IMR-90 (cell line): ENCODE measurements around the gene EZR. TPM values are rescaled to one million over a fixed set of nuclear protein-coding genes. Genes with fewer than 3 reads are reported as not detected.

Experiments used
- ATAC-seq: fragments of 200-7000 bp; cut with Tn5 transposase; 2 replicates; pipeline ENCODE4 v1.9.1; 2020; ENCODE audit warnings: low read depth, mild to moderate bottlenecking, moderate library complexity
- BruUV-seq: library from RNA; stranded (reverse); fragments of 400-500 nt; replicated peaks from 2 replicates; lab custom pipeline; 2021; lab: Mats Ljungman, UMichigan
- CTCF ChIA-PET: fragments of 300-600 bp; formaldehyde crosslinking; extraction: SDS; loops from one replicate; lab custom pipeline; 2021; ENCODE audit warnings: antibody characterized with exemption; lab: Yijun Ruan, JAX
- POLR2A ChIA-PET: fragments of 300-600 bp; sonication (Branson Sonifier 250); formaldehyde crosslinking; loops from one replicate; lab custom pipeline; 2022; ENCODE audit warnings: antibody characterized with exemption; ENCODE audit not compliant: unreplicated experiment; lab: Charles Lee
- DNase-seq: peaks from one replicate; pipeline ENCODE4 v3.0.0; 2013
- H2AFZ ChIP-seq: replicated peaks from 2 replicates; pipeline ENCODE3; 2013; ENCODE audit warnings: low read length, mild to moderate bottlenecking; ENCODE audit not compliant: poor library complexity
- H2AK5ac ChIP-seq: 2 replicates; pipeline ENCODE4 v1.6.1; 2013; ENCODE audit warnings: low read depth, low read length, inconsistent platforms
- H2AK9ac ChIP-seq: replicated peaks from 2 replicates; pipeline ENCODE3; 2013; ENCODE audit warnings: mild to moderate bottlenecking, low read depth, low read length, moderate library complexity; ENCODE audit not compliant: poor library complexity
- H2BK120ac ChIP-seq: 2 replicates; pipeline ENCODE4 v1.6.1; 2013; ENCODE audit warnings: low read depth, low read length, inconsistent platforms
- H2BK15ac ChIP-seq: 3 replicates; pipeline ENCODE4 v1.6.1; 2013; ENCODE audit warnings: low read depth, low read length, inconsistent platforms
- H2BK20ac ChIP-seq: 2 replicates; pipeline ENCODE4 v1.6.1; 2013; ENCODE audit warnings: low read depth, mild to moderate bottlenecking, inconsistent platforms, low read length, moderate library complexity
- H2BK5ac ChIP-seq: 2 replicates; pipeline ENCODE4 v1.6.1; 2013; ENCODE audit warnings: mild to moderate bottlenecking, low read depth, low read length, inconsistent platforms; ENCODE audit not compliant: poor library complexity, severe bottlenecking
- H3K14ac ChIP-seq: replicated peaks from 2 replicates; pipeline ENCODE4 v1.6.1; 2013; ENCODE audit warnings: low read depth, low read length, inconsistent platforms
- H3K18ac ChIP-seq: 2 replicates; pipeline ENCODE4 v1.6.1; 2013; ENCODE audit warnings: low read depth, low read length, control low read depth
- H3K23ac ChIP-seq: 2 replicates; pipeline ENCODE4 v1.6.1; 2013; ENCODE audit warnings: low read depth, low read length, inconsistent platforms
- H3K27ac ChIP-seq: 2 replicates; pipeline ENCODE4 v1.5.1; 2013; ENCODE audit warnings: mild to moderate bottlenecking, control low read depth, low read length; ENCODE audit not compliant: insufficient read depth
- H3K27me3 ChIP-seq: 2 replicates; pipeline ENCODE4 v1.6.1; 2013; ENCODE audit warnings: low read length; ENCODE audit not compliant: control insufficient read depth, insufficient read depth
- H3K36me3 ChIP-seq: 2 replicates; pipeline ENCODE4 v1.6.1; 2013; ENCODE audit warnings: low read length, mixed read lengths; ENCODE audit not compliant: control insufficient read depth, insufficient read depth
- H3K4ac ChIP-seq: 2 replicates; pipeline ENCODE4 v1.6.1; 2013; ENCODE audit warnings: low read depth, low read length, inconsistent platforms
- H3K4me1 ChIP-seq: 2 replicates; pipeline ENCODE4 v1.6.1; 2013; ENCODE audit warnings: low read length, mixed read lengths; ENCODE audit not compliant: control insufficient read depth, insufficient read depth
- H3K4me2 ChIP-seq: 2 replicates; pipeline ENCODE4 v1.6.1; 2013; ENCODE audit warnings: low read depth, mild to moderate bottlenecking, control low read depth, low read length, moderate library complexity
- H3K4me3 ChIP-seq: 2 replicates; pipeline ENCODE4 v1.5.1; 2013; ENCODE audit warnings: low read depth, mild to moderate bottlenecking, control low read depth, low read length, moderate library complexity; ENCODE audit not compliant: insufficient read depth
- H3K56ac ChIP-seq: 2 replicates; pipeline ENCODE4 v1.6.1; 2013; ENCODE audit warnings: low read length, inconsistent platforms; ENCODE audit not compliant: insufficient read depth; ENCODE audit errors: extremely low read depth
- H3K79me1 ChIP-seq, 2 experiments: 2 replicates each; pipeline ENCODE4 v1.6.1; 2013; ENCODE audit warnings: low read length in 2 of 2, inconsistent platforms in 1 of 2, low read depth in 1 of 2
- H3K9ac ChIP-seq: 2 replicates; pipeline ENCODE4 v1.6.1; 2013; ENCODE audit warnings: low read depth, low read length, control low read depth
- H3K9me1 ChIP-seq: 2 replicates; pipeline ENCODE4 v1.6.1; 2013; ENCODE audit warnings: low read length, inconsistent platforms; ENCODE audit not compliant: insufficient read depth
- H3K9me3 ChIP-seq: 2 replicates; pipeline ENCODE4 v1.6.1; 2013; ENCODE audit warnings: low read length; ENCODE audit not compliant: control insufficient read depth, insufficient read depth
- H4K20me1 ChIP-seq: 2 replicates; pipeline ENCODE4 v1.6.1; 2013; ENCODE audit warnings: low read length, inconsistent platforms; ENCODE audit not compliant: insufficient read depth
- H4K5ac ChIP-seq: 2 replicates; pipeline ENCODE4 v1.6.1; 2013; ENCODE audit warnings: mild to moderate bottlenecking, low read depth, low read length, control low read depth
- H4K8ac ChIP-seq, 2 experiments: 2 replicates each; pipeline ENCODE4 v1.6.1; 2013; ENCODE audit warnings: low read depth in 2 of 2, low read length in 2 of 2, control low read depth in 1 of 2, inconsistent platforms in 1 of 2
- H4K91ac ChIP-seq: 2 replicates; pipeline ENCODE4 v1.6.1; 2013; ENCODE audit warnings: low read depth, low read length, inconsistent platforms; ENCODE audit not compliant: insufficient read depth
- MXI1 ChIP-seq: IDR thresholded peaks from 2 replicates; pipeline ENCODE4 v1.6.1; 2012; ENCODE audit warnings: low read depth, mild to moderate bottlenecking, low read length, moderate library complexity, borderline replicate concordance
- WGBS, 2 experiments: methylation state at CpG; one replicate each; pipeline versions ENCODE4 v1.1.5 to v1.1.7; 2013; ENCODE audit warnings: missing lambda C conversion rate in 2 of 2; ENCODE audit not compliant: insufficient read length in 1 of 2; ENCODE audit errors: extremely low coverage in 2 of 2; 5-methylcytosine and 5-hydroxymethylcytosine counted together
- dilution Hi-C: fragments of 300-500 bp; cut with HindIII; formaldehyde crosslinking; loops from one replicate; pipeline ENCODE4 v1.14.3; 2018; ENCODE audit warnings: low sequenced_read_pairs; ENCODE audit not compliant: unreplicated experiment
- in situ Hi-C: fragments of 300-500 bp; cut with MboI; formaldehyde crosslinking; loops from 3 replicates; pipeline ENCODE4 v1.14.3; 2019; ENCODE audit warnings: low sequenced_read_pairs, inconsistent platforms, mixed read lengths
- intact Hi-C: fragments of 100-400 bp; cut with micrococcal nuclease; formaldehyde crosslinking; loops from 2 replicates; pipeline ENCODE4 v1.10.0; 2022
- polyA plus RNA-seq, 3 experiments: library from polyadenylated mRNA; depleted of rRNA; stranded (reverse); fragments of >200 nt; gene quantifications; 2 replicates each; pipeline ENCODE4 v1.2.3, GENCODE V29; 2012; ENCODE audit warnings: low replicate concordance in 1 of 3
- total RNA-seq: library from RNA; depleted of rRNA; stranded (reverse); fragments of >200 nt; gene quantifications from 2 replicates; pipeline ENCODE4 v1.2.3, GENCODE V29; 2012

EZR gene
- total and polyA plus RNA-seq, 2 of the 4 experiments (the other 2 are of a cell fraction): 83.8 to 145 TPM

DNA sequence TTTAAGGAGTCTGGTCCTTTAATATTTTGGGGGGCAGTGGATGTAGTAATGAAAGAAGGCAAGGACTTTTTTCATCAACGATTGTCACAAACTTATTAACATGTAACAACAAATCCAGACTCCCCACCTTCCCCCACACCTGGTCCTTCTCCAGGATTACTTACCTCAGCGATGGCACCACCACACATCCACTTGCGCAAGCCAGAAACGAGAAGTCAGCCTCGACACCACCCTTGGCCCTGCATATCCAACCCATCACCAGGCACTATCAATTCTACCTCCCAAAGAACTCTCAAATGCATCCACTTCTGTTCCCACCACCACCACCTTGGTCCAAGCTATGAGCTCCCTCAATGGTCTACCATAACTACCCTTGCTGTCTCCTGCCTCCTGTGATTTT, 6.6 kb downstream of the EZR start:
- BruUV-seq: no TSS peak
- Histone ChIP-seq H3K14ac (no peak overlapping the region), H3K27ac (no peak overlapping the region), H3K23ac (no peak overlapping the region), H3K4me3 (no peak overlapping the region), H2AK5ac (no peak overlapping the region), H3K18ac (no peak overlapping the region), H3K36me3 (peaks cover 5% of the 10 kb centered on the region), H2BK5ac (no peak overlapping the region), H3K9ac (no peak overlapping the region), H3K4me2 (no peak overlapping the region), H2AK9ac (no peak overlapping the region), H3K56ac (no peak overlapping the region), H3K27me3 (no peaks in the 10 kb centered on the region), H4K8ac (no peak overlapping the region), H4K5ac (no peak overlapping the region), H3K9me1 (peaks cover 24% of the 10 kb centered on the region), H2BK20ac (no peak overlapping the region), H2BK15ac (no peak overlapping the region), H4K91ac (no peak overlapping the region), H4K20me1 (peaks cover 35% of the 10 kb centered on the region), H3K4ac (no peak overlapping the region), H2BK120ac (no peak overlapping the region), H2AFZ (no peak overlapping the region), H3K4me1 (peaks cover 14% of the 10 kb centered on the region), H3K79me1 (peaks cover 34 to 81% of the 10 kb centered on the region in 2 experiments), H3K9me3 (no peaks in the 10 kb centered on the region)
- POLR2A ChIA-PET: no interaction called here
- dilution Hi-C loops (no loop called here), intact Hi-C loops (no loop called here), in situ Hi-C loops (no loop called here)
- CTCF ChIA-PET: no interaction called here
- no peak for ATAC-seq
- 67% methylated on average over 2 of the region's 5 CpGs; no CpG with 5 or more reads in 1 of the 2 experiments for WGBS, 2 experiments
- TF ChIP-seq MXI1: no peak
- no peak for DNase-seq
